Smooth muscle cell (in vitro differentiated cells): ENCODE measurements around the gene PAF1. TPM values are rescaled to one million over a fixed set of nuclear protein-coding genes. Genes with fewer than 3 reads are reported as not detected.
"Not testable (repeated sequence)": the region's sequence is repeated elsewhere in the genome, so short reads cannot be mapped to it uniquely, and the experiment has no call there.

Experiments
- DNase-seq: peaks from one replicate; lab custom pipeline; 2025; ENCODE audit not compliant: unreplicated experiment; lab: John Stamatoyannopoulos, UW
- H2AFZ ChIP-seq: fragments of 200-600 bp; sonication (generic); 2 replicates; pipeline ENCODE4 v1.6.0; 2016; ENCODE audit warnings: antibody characterized with exemption, low read depth, mild to moderate bottlenecking
- H3F3A ChIP-seq: fragments of 200-600 bp; sonication (generic); 2 replicates; pipeline ENCODE4 v1.6.0; 2017; ENCODE audit warnings: antibody characterized with exemption, low read depth
- H3K27ac ChIP-seq: fragments of 200-600 bp; sonication (generic); 2 replicates; pipeline ENCODE4 v1.5.1; 2016; ENCODE audit warnings: low read depth, mild to moderate bottlenecking
- H3K27me3 ChIP-seq: fragments of 200-600 bp; sonication (generic); 2 replicates; pipeline ENCODE4 v1.6.1; 2016; ENCODE audit warnings: low read depth, mild to moderate bottlenecking
- H3K36me3 ChIP-seq: fragments of 200-600 bp; sonication (generic); 2 replicates; pipeline ENCODE4 v1.5.1; 2016; ENCODE audit warnings: low read depth
- H3K4me1 ChIP-seq: fragments of 200-600 bp; sonication (generic); 2 replicates; pipeline ENCODE4 v1.5.1; 2016; ENCODE audit warnings: low read depth
- H3K4me2 ChIP-seq: fragments of 200-600 bp; sonication (generic); 2 replicates; pipeline ENCODE4 v1.6.0; 2016; ENCODE audit warnings: mild to moderate bottlenecking
- H3K4me3 ChIP-seq: fragments of 200-600 bp; sonication (generic); 2 replicates; pipeline ENCODE4 v1.5.1; 2016; ENCODE audit warnings: mild to moderate bottlenecking
- H3K79me2 ChIP-seq: fragments of 200-600 bp; sonication (generic); 2 replicates; pipeline ENCODE4 v1.6.0; 2016; ENCODE audit warnings: low read depth, mild to moderate bottlenecking
- H3K9ac ChIP-seq: fragments of 200-600 bp; sonication (generic); 2 replicates; pipeline ENCODE4 v1.6.0; 2016; ENCODE audit warnings: low read depth
- H3K9me3 ChIP-seq: fragments of 200-600 bp; sonication (generic); replicated peaks from 2 replicates; pipeline ENCODE4 v1.5.1; 2016; ENCODE audit warnings: low read depth
- H4K20me1 ChIP-seq: fragments of 200-600 bp; sonication (generic); 2 replicates; pipeline ENCODE4 v1.6.0; 2016; ENCODE audit warnings: low read depth
- WGBS: methylation state at CpG from one replicate; pipeline ENCODE4 v1.1.7; 2016; ENCODE audit warnings: low lambda C conversion rate; 5-methylcytosine and 5-hydroxymethylcytosine counted together
- polyA plus RNA-seq: library from polyadenylated mRNA; unstranded; fragments of >200 nt; fragmentation: Nextera tagmentation; extraction: Ambion mirVana; gene quantifications from 2 replicates; pipeline ENCODE4 v1.2.1, GENCODE V29; 2016
- total RNA-seq: library from RNA; depleted of rRNA; stranded (reverse); fragments of >200 nt; gene quantifications from 2 replicates; pipeline ENCODE4 v1.2.3, GENCODE V29; 2014
- TF ChIP-seq, protein P1 (sequence below): fragments of 200-600 bp; sonication (generic); IDR thresholded peaks from 2 replicates; pipeline ENCODE4 v1.5.1; 2017; ENCODE audit warnings: borderline replicate concordance, mild to moderate bottlenecking, antibody characterized with exemption; ENCODE audit not compliant: insufficient read depth, poor library complexity, severe bottlenecking

Gene PAF1
- total and polyA plus RNA-seq, 2 experiments from 2014 or later, result 27.8 to 42.7 TPM

- Histone ChIP-seq H3K9me3 (no peaks in the 10 kb centered on the region), H2AFZ (no peak overlapping the region), H3K36me3 (peaks cover 6% of the 10 kb centered on the region), H3K4me1 (no peaks in the 10 kb centered on the region), H3F3A (no peaks in the 10 kb centered on the region), H3K79me2 (no peaks in the 10 kb centered on the region), H3K4me2 (no peak overlapping the region), H3K27ac (no peak overlapping the region), H3K9ac (no peak overlapping the region), H4K20me1 (no peaks in the 10 kb centered on the region), H3K4me3 (no peak overlapping the region), H3K27me3 (no peaks in the 10 kb centered on the region)
- TF ChIP-seq, protein P1, sequence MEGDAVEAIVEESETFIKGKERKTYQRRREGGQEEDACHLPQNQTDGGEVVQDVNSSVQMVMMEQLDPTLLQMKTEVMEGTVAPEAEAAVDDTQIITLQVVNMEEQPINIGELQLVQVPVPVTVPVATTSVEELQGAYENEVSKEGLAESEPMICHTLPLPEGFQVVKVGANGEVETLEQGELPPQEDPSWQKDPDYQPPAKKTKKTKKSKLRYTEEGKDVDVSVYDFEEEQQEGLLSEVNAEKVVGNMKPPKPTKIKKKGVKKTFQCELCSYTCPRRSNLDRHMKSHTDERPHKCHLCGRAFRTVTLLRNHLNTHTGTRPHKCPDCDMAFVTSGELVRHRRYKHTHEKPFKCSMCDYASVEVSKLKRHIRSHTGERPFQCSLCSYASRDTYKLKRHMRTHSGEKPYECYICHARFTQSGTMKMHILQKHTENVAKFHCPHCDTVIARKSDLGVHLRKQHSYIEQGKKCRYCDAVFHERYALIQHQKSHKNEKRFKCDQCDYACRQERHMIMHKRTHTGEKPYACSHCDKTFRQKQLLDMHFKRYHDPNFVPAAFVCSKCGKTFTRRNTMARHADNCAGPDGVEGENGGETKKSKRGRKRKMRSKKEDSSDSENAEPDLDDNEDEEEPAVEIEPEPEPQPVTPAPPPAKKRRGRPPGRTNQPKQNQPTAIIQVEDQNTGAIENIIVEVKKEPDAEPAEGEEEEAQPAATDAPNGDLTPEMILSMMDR, result no peak
- DNase-seq, result no peak
- WGBS, result 96% methylated on average over 17 of the region's 17 CpGs
Observed at GRCh38 chr19:39380521-39381502, 10.1 kb downstream of the PAF1 start.

DNA sequence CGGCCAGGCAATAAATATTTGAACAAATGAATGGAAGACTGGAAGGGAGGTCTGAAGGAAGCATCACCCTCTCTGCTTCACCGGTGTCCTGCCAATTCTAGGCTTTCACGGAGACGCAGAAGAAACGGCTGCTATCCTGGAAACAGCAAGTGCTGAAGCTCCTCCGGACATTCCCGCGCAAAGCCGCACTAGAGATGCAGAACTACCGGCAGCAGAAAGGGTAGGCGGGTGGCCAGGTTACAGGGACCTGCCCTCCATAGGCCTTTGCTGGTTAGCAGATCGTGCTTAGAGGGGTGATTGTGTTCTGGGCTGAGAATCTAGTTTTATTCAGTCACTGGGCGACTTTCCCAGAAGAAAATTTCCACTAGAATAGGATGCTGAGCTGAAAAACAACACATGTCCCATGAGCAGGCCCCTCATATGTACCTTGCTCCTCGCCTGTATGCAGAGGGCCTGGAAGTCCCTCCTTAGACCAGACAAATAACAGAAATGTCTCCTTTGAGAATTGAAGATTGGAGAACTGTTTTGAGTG, 11.0 kb downstream of the PAF1 start:
- WGBS, result 97% methylated on average over 14 of the region's 14 CpGs
- Histone ChIP-seq H3K4me3 (no peak overlapping the region), H4K20me1 (no peaks in the 10 kb centered on the region), H2AFZ (no peak overlapping the region), H3K9me3 (no peaks in the 10 kb centered on the region), H3K9ac (no peak overlapping the region), H3K36me3 (peaks cover 6% of the 10 kb centered on the region), H3K27me3 (no peaks in the 10 kb centered on the region), H3K27ac (no peak overlapping the region), H3K4me1 (no peaks in the 10 kb centered on the region), H3F3A (no peaks in the 10 kb centered on the region), H3K79me2 (no peaks in the 10 kb centered on the region), H3K4me2 (no peak overlapping the region)
- TF ChIP-seq, protein P1, result no peak
- DNase-seq, result no peak

- H2AFZ ChIP-seq, H3K4me1 ChIP-seq, H3F3A ChIP-seq, H3K79me2 ChIP-seq, DNase-seq, H3K9ac ChIP-seq, H3K27ac ChIP-seq, H3K4me2 ChIP-seq, H3K27me3 ChIP-seq, H4K20me1 ChIP-seq, H3K9me3 ChIP-seq, H3K4me3 ChIP-seq, H3K36me3 ChIP-seq: not testable (repeated sequence)
- 98% methylated on average over 4 of the region's 4 CpGs for WGBS
Observed at GRCh38 chr19:39379366-39379765, 11.5 kb downstream of the PAF1 start.

DNA sequence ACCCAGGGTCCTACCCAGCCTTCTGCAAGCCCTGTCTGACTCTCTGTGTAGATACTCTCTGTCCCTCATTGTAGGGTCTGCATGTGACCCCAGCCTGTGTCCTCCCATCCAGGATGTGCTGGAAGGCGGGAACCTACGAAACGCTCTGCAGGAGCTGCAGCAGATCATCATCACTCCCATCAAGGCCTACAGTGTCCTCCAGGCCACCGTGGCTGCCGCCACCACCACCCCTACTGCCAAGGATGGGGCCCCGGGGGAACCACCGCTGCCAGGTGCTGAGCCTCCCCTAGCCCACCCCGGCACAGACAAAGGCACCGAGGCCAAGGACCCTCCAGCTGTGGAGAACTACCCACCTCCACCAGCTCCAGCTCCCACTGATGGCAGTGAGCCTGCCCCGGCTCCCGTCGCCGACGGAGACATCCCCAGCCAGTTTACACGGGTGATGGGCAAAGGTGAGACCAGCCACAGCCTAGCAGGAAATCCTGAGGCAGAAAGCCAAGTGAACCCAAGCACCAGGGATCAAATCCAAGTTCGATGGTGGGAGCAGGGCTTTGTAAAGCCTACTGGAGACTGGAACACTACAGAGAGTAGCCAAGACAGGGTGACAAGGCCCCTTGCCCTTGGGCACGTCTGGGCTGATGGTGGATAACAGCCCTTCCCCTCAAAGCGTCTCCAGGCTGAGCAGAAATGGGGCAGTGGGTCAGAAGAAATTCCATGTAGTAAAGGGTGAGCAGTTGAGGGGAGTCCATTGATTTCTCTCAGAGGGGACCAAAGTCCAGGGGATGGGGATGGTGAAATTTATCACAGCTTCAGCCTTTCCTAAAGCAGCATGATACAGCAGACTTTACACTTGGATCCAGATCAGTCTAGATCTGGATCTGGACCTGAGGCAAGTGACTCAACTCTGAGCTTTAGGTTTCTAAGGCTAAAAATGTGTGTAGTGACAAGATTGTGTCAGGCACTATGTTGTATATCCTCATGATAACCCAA, 13.2 kb downstream of the PAF1 start:
- no peak overlapping the region for H3K9ac ChIP-seq
- no peak overlapping the region for H3K27ac ChIP-seq
- H2AFZ ChIP-seq, result no peak overlapping the region
- 99% methylated on average over 18 of the region's 18 CpGs for WGBS
- no peaks in the 10 kb centered on the region for H3K27me3 ChIP-seq
- H3K4me1 ChIP-seq, result no peaks in the 10 kb centered on the region
- TF ChIP-seq, protein P1, result no peak
- no peaks in the 10 kb centered on the region for H3K79me2 ChIP-seq
- H4K20me1 ChIP-seq, result peaks cover 5% of the 10 kb centered on the region
- peaks cover 6% of the 10 kb centered on the region for H3K36me3 ChIP-seq
- H3K9me3 ChIP-seq, result no peaks in the 10 kb centered on the region
- no peaks in the 10 kb centered on the region for H3F3A ChIP-seq
- DNase-seq, result no peak
- no peak overlapping the region for H3K4me2 ChIP-seq
- H3K4me3 ChIP-seq, result no peak overlapping the region
